ENCODE data around the gene CD79A. TPM values are rescaled to one million over a fixed set of nuclear protein-coding genes. Genes with fewer than 3 reads are reported as not detected.

The CD79A gene
- total RNA-seq, 1 experiment from 2014 or later, result 0.69 TPM

- POLR2A ChIA-PET, result no interaction called here
- H3K9me3 ChIP-seq (ENCODE audit: control insufficient read depth in 1 of 2, insufficient read depth in 1 of 2, low read depth in 1 of 2, low read length in 2 of 2), result no peaks in the 10 kb centered on the region
- ATAC-seq, result no peak
- intact Hi-C loops (cut with micrococcal nuclease), result no loop called here
- no peaks in the 10 kb centered on the region for H3K9me2 ChIP-seq (ENCODE audit: insufficient read depth)
- no peak overlapping the region for H2AFZ ChIP-seq (ENCODE audit: low read depth, low read length, poor library complexity, severe bottlenecking)
- no peaks in the 10 kb centered on the region for H3K27me3 ChIP-seq (ENCODE audit: insufficient read depth, low read length)
- no peak overlapping the region for H3K4me3 ChIP-seq (replicated peaks in 1 of 2; ENCODE audit: low read depth in 1 of 2, low read length in 2 of 2)
- RAD21 ChIA-PET (ENCODE audit: low non-redundant PET in 1 of 2, low total read pairs in 2 of 2, uncharacterized antibody in 2 of 2, unreplicated experiment in 2 of 2), result no interaction called here
- no TSS peak for BruUV-seq (replicated peaks)
- no peaks in the 10 kb centered on the region for H4K20me1 ChIP-seq (ENCODE audit: insufficient read depth)
- no peak for TF ChIP-seq EGR1 (IDR thresholded peaks at IDR 0.05; ENCODE audit: low read depth)
- no peak for TF ChIP-seq CEBPB (IDR thresholded peaks at IDR 0.05; ENCODE audit: low read depth)
- TF ChIP-seq ELF1 (IDR thresholded peaks at IDR 0.05; ENCODE audit: borderline replicate concordance, low read depth), result no peak
- TF ChIP-seq POLR2AphosphoS5 (IDR thresholded peaks at IDR 0.05; ENCODE audit: low read depth, low read length), result no peak
- H3K27ac ChIP-seq (ENCODE audit: low read depth, low read length), result no peak overlapping the region
- peaks cover 0 to 6% of the 10 kb centered on the region in 2 experiments; a peak in 1 of 4 replicates for H3K4me1 ChIP-seq (ENCODE audit: control insufficient read depth in 1 of 2, insufficient read depth in 2 of 2, low read length in 2 of 2)
- no peaks in the 10 kb centered on the region for H3K79me2 ChIP-seq (ENCODE audit: insufficient read depth, low read length)
- no peak overlapping the region for H3K9ac ChIP-seq (ENCODE audit: low read length)
- H3K36me3 ChIP-seq (ENCODE audit: control insufficient read depth in 1 of 2, insufficient read depth in 2 of 2, low read length in 2 of 2), result peaks cover 23 to 29% of the 10 kb centered on the region in 2 experiments; a peak in 3 of 4 replicates
- CTCF ChIA-PET, result no interaction called here
- DNase-seq (ENCODE audit: low read depth, low spot score), result no peak
- no peak overlapping the region for H3K4me2 ChIP-seq (ENCODE audit: low read length)
Measured at GRCh38 chr19:41906916-41907680, 30.0 kb downstream of the CD79A start.

- RAD21 ChIA-PET (ENCODE audit: low non-redundant PET in 1 of 2, low total read pairs in 2 of 2, uncharacterized antibody in 2 of 2, unreplicated experiment in 2 of 2), result no interaction called here
- Histone ChIP-seq H3K4me1 (ENCODE audit: control insufficient read depth in 1 of 2, insufficient read depth in 2 of 2, low read length in 2 of 2) (peaks cover 0 to 6% of the 10 kb centered on the region in 2 experiments; a peak in 1 of 4 replicates), H3K9ac (ENCODE audit: low read length) (no peak overlapping the region), H3K4me3 (replicated peaks in 1 of 2; ENCODE audit: low read depth in 1 of 2, low read length in 2 of 2) (no peak overlapping the region), H3K79me2 (ENCODE audit: insufficient read depth, low read length) (no peaks in the 10 kb centered on the region), H3K9me2 (ENCODE audit: insufficient read depth) (no peaks in the 10 kb centered on the region), H4K20me1 (ENCODE audit: insufficient read depth) (no peaks in the 10 kb centered on the region), H3K36me3 (ENCODE audit: control insufficient read depth in 1 of 2, insufficient read depth in 2 of 2, low read length in 2 of 2) (peaks cover 16 to 20% of the 10 kb centered on the region in 2 experiments; a peak in 3 of 4 replicates), H3K27me3 (ENCODE audit: insufficient read depth, low read length) (no peaks in the 10 kb centered on the region), H3K27ac (ENCODE audit: low read depth, low read length) (no peak overlapping the region), H3K9me3 (ENCODE audit: control insufficient read depth in 1 of 2, insufficient read depth in 1 of 2, low read depth in 1 of 2, low read length in 2 of 2) (no peaks in the 10 kb centered on the region), H2AFZ (ENCODE audit: low read depth, low read length, poor library complexity, severe bottlenecking) (no peak overlapping the region), H3K4me2 (ENCODE audit: low read length) (no peak overlapping the region)
- TF ChIP-seq JUND (IDR thresholded peaks at IDR 0.05), result no peak
- BruUV-seq (replicated peaks), result no TSS peak
- CTCF ChIA-PET, result no interaction called here
- POLR2A ChIA-PET, result no interaction called here
- intact Hi-C loops (cut with micrococcal nuclease), result no loop called here
- ATAC-seq (no peak), DNase-seq (ENCODE audit: low read depth, low spot score) (no peak)
Measured at GRCh38 chr19:41907994-41908615, 31.0 kb downstream of the CD79A start.

Data from HCT116 (cell line).